ENCODE data around the gene ADARB1.
"Not testable (repeated sequence)": the region's sequence is repeated elsewhere in the genome, so short reads cannot be mapped to it uniquely, and the experiment has no call there.

Gene ADARB1

GRCh38 chr21:45140346-45140940 is 66.1 kb downstream of the ADARB1 start:
- peak; percentile 87 for DNase-seq (ENCODE audit: low spot score)

GRCh38 chr21:45140944-45141343 is 66.6 kb downstream of the ADARB1 start:
- DNase-seq (ENCODE audit: low spot score), result not testable (repeated sequence)

More at GRCh38 chr21:45140346-45140940, 66.1 kb downstream of the ADARB1 start:
- TF ChIP-seq CTCF (IDR thresholded peaks at IDR 0.05; ENCODE audit: extremely low read depth, missing control alignments), result peak; percentile 72

GRCh38 chr21:45141507-45141906 is 67.1 kb downstream of the ADARB1 start:
- no peak for DNase-seq (ENCODE audit: low spot score)
- no peak for TF ChIP-seq CTCF (IDR thresholded peaks at IDR 0.05; ENCODE audit: extremely low read depth, missing control alignments)

- no peak for TF ChIP-seq CTCF (IDR thresholded peaks at IDR 0.05; ENCODE audit: extremely low read depth, missing control alignments)
- no peak for DNase-seq (ENCODE audit: low spot score)
These were observed 68.3 kb downstream of the ADARB1 start for GRCh38 chr21:45142469-45143308.

- no peak for TF ChIP-seq CTCF (IDR thresholded peaks at IDR 0.05; ENCODE audit: extremely low read depth, missing control alignments)
- no peak for DNase-seq (ENCODE audit: low spot score)
These were observed 69.5 kb downstream of the ADARB1 start for GRCh38 chr21:45143855-45144254.

GRCh38 chr21:45145146-45145545 is 70.8 kb downstream of the ADARB1 start:
- no peak for TF ChIP-seq CTCF (IDR thresholded peaks at IDR 0.05; ENCODE audit: extremely low read depth, missing control alignments)
- DNase-seq (ENCODE audit: low spot score), result no peak

GRCh38 chr21:45145846-45146245 is 71.5 kb downstream of the ADARB1 start:
- DNase-seq (ENCODE audit: low spot score), result not testable (repeated sequence)

GRCh38 chr21:45146306-45146705 is 71.9 kb downstream of the ADARB1 start:
- TF ChIP-seq CTCF (IDR thresholded peaks at IDR 0.05; ENCODE audit: extremely low read depth, missing control alignments), result no peak
- DNase-seq (ENCODE audit: low spot score), result no peak

All from GM20000 (cell line).